GM18858 (cell line): ENCODE data around the gene FHOD3.
"Not testable (repeated sequence)": the region's sequence is repeated elsewhere in the genome, so short reads cannot be mapped to it uniquely, and the experiment has no call there.

ENCODE experiments used
- ATAC-seq: cut with Tn5 transposase; IDR thresholded peaks from one replicate; pipeline ENCODE4 v1.9.1; 2021; ENCODE audit not compliant: unreplicated experiment

The FHOD3 gene

DNA sequence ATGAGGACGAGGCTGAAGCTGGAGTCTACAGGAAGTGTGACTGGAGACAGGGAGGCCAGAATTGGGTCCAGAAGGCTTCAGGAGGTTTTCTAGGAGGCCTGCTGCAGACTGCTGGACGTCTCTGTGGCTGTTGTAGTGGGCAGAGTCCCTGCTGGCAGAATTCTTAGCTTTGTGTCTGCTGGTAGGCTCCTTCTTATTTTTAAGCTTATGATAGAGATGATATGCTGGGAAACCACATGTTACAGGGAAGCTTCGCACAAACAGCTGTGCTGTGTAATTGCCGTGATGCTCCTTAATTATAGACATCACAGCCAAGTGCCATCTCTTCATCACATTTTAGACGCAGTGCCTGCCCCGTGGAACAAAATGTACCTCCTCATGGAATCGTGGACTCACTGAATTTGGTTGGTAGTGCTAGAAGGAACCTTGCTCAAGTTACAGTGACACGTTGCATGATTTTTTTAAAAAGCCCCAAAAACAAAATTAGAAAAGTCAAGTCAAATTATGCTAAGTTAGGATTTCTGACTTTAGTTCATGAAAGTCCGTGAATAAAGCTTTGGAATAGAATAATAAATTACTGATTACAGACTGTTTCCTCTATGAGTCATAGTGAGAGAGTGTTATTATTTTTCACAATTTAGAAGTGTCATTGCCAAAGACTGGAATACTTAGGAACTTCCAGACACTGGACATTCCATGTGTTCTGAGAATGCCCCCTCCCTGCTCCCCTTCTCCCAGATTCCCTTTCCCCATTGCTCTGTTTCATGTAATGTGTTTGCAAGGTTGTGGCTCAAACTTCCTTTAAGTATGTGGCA, 144.1 kb downstream of the FHOD3 start:
- no peak for ATAC-seq

DNA sequence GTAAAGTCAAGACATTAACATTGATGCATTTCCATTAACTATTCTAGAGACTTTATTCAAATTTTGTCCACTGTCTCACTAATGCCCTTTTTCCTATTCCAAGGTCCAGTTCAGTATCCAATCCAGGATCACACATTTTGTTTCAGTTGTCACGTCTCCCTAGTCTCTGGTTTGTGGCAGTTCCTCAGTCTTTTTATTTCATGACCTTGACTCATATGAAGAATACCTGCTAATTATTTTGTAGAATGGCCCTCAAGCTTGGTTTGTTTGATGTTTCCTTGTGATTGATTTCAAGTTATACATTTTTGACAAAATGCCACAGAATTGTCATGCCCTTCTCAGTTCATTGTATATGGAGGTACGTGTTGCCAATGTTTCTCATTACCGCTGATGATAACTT, 145.2 kb downstream of the FHOD3 start:
- ATAC-seq, result no peak

DNA sequence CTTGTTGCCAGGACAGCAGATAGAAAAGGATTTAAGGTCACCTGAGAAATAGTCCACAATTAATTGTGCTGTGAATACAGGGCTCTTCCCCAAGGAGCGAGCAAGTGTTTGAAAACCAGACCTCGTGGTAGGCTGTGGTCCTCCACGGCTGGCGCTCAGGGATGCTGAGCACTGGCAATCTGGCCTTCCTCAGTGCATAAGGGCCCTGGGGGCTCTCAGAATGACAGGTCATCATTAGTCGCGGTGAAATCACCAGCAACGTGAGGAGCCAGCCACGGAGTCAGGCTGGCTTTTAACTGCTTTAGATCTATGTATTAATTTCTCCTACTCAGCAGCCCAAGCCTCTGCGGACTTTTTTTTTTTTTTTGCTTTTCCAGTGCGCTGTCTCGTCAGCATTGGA, 148.5 kb downstream of the FHOD3 start:
- ATAC-seq, result no peak

DNA sequence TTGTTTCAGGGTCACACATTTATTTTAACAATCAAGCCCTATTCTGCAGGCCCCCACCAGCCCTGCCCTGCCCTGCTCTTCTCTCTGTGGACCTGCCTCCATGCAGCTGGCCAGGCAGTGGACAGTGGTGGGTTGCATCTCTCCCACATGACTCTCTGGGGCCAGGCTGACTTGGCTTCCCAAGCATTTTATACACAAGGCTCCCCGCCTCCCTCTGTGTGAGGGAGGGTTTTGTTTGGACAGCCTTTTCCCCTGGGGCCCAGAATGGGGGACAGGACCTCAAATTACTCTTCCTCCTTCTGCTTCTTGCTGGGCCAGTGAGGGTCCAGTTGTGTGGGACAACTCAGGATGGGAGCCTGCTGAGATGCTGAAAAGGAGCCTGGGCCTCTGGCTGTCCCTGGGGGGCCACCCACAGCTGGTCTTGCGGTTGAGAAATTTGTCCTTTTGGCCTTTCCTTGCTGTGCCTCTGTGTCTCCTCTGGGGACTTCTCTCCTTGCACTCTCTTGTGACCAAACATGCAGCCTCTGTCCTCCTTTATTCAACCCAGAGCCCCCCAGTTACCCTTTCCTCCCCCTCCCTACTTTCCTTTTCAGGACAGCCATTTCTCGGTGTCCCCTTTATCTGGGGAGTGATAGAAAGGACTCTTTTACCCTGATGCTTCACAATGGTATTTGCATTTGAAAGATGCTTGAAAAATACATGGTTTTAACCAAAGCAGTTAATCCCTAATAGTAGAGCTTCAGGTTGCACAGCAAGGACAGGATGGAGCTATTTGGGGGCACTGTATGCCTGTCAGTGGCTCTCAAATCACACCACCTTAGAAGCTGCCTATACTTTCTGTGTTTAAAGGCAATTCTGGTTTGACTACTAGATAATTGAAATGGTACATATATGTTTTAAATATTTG, 151.1 kb downstream of the FHOD3 start:
- ATAC-seq, result no peak

DNA sequence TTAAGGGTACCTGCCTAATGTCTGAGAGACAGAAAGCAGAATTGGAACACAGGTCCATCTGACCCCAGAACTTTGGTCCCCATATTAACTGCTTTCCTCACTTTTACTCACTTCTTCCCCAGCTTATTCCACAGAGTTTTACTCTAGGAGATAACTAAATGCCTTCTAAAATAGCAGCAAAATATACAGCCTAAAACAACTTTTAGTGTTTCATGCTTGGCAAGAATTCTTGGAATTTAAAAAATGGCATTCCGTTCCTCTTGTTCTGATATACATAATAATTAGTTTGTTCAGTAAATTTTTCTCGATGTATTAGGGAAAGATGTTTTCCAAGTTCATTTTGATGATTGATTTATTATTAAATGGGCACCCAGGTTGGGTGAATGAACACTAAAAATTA, 151.9 kb downstream of the FHOD3 start:
- ATAC-seq, result no peak

DNA sequence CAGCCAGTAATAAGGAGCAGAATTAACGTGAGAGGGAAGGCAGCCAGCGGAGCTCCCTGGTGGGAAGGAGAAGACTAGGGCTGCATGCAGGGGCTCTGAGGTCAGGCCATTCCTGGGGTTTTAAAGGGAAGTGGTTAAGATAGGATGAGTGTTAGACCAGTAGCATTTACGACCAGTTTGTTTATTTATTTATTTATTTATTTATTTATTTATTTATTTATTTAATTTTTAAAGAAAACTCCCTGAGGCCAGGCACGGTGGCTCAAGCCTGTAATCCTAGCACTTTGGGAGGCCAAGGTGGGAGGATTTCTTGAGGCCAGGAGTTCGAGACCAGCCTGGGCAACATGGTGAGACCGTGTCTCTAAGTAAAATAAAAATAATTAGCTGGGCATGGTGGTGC, 152.8 kb downstream of the FHOD3 start:
- no peak for ATAC-seq

DNA sequence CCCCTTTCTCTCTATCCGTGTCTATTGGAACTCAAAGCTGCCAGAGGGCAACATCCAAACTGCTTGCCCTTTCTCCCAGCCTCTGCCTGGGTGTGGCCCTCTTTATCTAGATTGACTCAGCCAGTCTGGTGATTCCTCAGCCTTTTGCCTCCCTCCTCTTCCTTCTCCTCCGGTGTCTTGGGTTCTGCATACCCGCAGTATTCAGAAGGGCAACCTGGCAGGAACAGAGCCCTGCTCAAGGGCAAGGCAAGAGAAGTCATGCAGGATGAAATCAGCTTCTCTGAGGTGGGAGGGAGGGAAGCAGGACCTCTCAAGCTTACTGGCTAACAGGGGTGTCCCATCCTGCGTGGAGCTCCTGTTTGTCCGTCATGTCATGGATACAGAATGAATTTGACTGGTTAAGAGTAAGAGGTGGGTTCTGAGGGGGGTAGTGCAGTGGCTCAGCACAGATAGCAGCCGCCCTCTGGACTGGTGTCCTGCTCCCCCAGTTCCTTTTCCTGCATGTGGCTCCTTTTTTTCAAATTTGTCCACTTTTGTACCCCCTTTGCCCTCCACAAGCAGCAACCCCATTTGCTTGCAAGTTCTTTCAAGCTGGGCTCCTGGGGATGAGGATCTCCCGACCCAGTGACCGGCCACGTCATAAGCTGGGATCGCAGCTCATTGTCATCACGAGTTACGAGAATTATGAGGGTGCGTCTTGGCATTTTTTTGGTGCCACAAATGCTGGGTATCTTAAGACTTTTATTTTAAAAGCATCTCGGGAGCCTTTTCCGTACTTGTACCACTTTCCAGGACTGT, 154.1 kb downstream of the FHOD3 start:
- ATAC-seq, result no peak

DNA sequence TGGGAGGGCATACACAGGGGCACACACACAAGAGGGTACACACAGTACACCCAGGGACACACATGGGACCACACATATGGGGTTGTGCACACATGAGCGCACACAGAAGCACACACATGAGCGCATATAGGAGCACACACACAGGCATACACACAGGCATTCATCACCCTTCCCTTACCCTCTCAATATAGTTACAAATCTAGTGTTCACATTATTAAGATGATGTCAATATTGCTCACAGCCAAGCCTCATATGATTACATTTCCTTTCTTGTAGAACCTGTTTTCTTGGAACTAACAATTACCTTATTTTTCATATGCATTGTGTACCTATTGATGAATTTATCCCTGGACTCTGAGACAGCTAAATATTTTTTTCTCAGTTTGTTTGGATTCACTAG, 156.7 kb downstream of the FHOD3 start:
- ATAC-seq, result no peak

DNA sequence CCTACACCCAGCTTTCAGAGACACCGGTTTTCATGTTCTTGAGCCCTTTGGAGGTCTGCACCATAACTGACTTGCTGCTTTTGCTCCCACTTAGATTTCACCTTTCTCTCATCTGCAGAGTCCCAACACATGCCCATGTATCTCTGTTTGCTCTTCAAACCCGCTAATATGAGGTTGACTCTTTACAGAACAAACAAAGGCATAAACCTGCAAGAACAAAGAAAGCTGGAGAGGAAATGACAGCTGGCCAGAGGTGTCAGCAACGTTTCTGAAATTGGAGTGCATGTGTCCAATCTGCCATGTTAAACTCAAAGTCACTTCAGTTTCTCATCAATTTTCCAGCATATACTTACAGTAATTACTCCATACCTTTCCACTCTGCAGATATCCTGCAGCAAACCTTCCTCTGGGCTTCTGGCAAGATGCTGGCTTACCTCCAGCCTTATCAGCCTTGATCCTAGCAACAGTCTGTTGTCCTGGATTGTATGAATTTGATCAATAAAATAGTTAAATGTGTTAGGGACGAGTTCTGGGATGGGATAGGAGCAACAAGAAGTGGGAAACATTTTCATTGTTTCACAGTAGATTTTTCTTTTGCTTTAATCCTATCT, 157.4 kb downstream of the FHOD3 start:
- ATAC-seq, result no peak

DNA sequence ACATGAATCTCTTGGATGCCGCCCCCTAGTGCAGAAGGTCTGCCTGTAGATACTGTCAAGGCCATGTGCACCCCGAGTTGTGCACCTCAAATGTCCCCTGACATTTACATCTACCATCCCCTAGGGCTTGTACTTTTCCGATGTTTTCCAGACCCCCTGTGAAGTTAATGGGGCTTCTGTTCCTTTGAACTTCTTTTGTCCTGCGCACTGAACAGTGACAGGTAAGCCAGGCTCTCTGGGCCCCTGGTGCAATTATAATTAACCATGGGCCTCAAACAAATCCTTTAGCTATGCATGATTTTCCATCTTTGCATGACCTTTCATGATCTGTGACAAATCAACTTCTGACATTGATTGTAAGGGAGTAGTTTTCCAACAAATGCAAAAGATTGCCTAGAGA, 158.4 kb downstream of the FHOD3 start:
- ATAC-seq, result no peak

DNA sequence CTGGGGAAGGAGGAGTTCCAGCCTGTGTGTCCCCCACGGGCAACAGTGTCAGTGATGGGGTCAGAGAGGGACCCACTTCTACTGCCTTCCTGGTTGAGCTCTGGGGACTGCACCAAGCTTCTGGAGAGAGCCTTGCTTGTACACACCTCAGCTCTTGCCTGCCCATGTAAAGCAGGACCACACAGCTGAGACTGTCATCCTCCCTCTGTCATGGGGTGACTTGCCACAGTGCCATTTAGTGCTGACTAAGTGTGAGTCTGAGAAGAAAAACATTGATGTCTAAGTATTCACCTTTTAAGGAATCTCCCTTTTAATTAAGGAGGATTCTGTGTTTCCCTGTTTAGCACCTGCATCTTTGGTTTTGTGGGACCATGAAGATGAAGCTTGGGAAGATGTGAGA, 159.1 kb downstream of the FHOD3 start:
- ATAC-seq, result no peak

DNA sequence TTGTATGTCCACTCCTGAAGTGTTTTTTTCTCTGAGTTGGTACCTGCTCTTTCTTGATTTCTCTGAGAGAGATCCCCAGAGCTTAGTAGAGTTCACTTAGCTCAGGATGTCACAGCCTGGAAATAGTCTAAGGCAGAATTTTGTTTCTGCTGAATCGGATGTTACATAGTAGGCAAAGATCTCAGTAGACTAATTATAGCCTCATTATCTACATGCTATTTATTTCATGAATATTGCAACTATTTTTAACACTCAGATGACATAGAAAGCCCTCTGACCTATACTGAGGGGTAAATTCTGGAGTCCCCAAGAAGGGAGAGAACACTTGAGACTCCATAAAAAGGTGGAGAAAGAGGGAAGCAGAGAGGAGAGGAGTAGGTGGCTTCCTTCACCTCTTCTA, 160.2 kb downstream of the FHOD3 start:
- ATAC-seq, result no peak

DNA sequence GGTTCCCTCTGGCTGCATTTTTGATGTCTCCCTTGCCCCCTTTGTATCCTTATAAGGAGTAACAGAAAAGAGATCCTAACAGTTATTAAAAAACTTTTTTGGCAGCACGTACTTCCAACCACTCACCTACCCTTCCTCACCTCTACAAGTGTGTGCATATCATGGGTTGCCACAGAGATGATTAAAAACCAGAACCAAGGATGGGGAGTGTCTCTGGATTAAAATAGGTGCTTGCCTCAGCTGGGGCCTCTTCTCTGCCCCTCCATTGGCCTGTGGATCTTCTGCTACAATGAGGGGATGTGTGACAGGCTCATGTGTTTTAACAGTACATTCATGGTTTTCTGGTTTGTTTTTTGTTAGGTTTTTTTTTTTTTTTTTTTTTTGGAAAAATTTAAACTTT, 160.8 kb downstream of the FHOD3 start:
- ATAC-seq, result no peak

DNA sequence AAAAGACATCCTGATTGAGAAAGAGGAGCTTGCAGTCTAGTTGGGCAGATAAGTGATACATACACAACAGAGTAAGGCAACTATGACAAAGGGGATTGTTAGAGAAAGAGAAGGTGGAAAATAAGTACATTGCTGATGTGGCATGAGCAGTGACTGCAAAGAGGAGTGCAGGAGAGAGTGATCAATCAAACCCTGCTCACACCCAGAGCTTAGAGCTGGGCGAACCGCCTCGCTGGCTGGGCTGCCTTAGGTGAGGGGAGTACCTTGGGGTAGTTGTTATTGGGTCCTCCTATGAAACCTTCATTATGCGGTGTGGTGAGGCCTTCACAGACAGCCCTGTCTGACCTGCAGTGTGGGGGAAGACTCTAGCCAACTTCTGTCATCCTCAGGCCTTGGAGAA, 161.7 kb downstream of the FHOD3 start:
- no peak for ATAC-seq

DNA sequence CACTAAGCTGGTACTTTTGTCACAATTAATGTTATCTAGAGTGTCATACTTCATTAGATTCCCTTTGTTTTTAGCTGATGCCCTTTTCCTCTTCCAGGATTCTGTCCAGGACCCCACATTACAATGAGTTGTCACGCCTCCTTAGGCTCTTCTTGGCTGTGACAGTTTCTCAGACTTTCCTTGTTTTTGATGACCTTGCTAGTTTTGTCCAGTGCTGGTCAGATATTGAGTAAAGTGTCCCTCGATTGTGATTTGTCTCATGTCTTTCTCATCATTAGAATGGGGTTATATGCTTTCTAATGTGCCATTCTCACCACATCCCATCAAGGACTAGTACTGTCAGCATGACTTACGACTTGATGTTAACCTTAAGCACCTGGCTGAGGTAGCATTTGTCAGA, 162.3 kb downstream of the FHOD3 start:
- no peak for ATAC-seq

DNA sequence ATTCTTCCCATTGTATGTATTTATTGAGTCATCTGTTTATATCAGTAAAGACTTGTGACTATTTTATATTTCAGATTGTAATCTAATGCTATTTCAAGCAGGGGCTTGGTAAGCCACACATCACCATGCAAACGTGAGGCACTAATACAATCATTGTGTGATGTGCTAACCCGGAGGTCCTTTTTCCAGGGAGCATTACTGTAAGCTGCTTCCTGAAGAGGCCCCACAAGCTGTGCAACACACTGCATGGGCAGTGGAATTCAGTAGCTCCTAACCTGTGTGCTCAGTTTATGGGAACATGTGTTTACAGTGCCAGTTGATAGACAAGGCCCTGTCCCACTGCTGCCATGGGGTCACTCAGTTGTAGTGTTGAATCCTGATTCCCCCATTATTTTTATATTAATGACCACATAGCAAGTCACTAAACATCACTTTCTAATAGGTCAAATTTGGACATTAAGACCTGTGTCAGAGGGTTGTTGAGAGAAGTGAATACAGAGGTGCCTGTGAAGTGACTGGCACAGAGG, 162.9 kb downstream of the FHOD3 start:
- no peak for ATAC-seq

DNA sequence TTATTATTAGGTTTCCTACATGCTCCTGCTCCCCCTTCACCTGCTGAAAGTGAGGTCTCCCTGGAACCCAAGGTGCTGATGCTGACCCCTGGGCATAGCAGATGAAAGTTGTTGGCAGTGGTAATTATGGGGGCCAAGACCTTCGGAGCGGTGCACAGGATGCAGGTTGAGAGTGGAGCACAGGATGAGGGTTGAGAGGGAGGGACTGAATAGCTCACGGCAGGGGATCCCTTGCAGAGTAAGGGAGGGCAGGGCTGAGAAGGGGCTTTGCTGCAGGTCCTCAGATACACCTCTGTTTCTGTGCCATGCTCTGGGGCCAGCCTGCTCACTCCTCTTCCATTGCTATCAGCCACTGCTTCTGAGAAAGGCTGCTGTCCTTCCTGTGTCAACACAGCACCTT, 163.3 kb downstream of the FHOD3 start:
- no peak for ATAC-seq

DNA sequence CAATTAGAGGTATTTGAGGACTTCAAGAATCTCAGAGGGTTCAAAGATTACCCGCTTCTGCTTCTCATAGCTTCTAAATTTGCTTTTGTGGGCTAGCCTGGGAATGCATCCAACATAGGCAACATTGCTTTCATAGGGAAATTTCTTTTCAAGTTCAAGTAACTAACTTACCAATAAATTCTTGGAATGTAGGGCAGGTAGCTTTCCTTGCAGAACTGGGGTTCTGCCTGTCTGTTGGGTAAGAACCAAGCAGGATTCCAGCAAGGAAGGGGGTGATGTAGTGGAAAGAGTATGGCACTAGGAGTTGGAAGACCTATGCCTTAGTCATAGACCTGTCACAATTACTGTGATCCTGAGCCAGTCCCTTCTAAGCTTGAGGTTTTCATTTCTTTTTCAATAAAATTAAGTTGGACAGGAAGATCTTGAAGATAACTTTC, 164.1 kb downstream of the FHOD3 start:
- no peak for ATAC-seq

DNA sequence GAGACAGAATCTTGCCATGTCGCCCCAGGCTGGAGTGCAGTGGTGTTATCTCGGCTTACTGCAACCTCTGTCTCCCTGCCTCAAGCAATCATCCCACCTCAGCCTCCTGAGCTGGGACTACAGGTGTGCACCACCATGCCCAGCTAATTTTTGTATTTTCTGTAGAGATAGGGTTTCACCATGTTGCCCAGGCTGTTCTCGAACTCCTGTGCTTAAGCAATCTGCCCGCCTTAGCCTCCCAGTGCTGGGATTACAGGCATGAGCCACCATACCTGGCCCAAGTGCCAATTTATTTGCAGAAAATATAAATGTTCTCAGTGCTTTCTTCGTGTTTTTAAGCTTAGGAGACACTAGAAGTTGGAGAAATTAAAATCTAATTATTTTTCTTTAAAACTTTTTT, 166.0 kb downstream of the FHOD3 start:
- ATAC-seq, result not testable (repeated sequence)

DNA sequence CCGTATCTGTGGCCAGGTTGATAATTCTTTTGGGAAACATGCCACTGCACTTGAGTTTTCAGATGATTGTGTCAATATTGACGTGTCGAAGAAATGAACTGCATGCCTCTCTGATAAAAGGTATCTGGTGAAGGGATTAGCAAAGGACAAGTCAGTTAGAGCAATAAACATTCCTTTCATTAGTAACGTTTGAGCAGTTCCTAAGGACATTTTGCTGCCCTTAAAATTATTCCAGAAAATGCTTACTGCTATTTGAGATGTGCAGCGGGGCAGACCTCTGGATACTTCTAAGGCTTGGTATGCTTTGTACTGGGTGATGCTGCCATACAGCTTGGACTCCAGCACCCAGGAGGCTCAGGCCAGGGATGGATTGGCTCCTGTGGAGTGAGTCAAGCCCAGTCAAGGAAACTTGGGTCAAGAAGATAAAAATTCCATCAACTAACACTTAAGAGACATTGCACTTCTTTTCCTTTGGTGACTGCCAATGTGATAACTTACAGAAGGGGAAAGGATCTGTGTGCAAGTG, 166.7 kb downstream of the FHOD3 start:
- no peak for ATAC-seq
